ENCODE measurements around the gene FGB.

The FGB gene

GRCh38 chr4:154549894-154550790 lies 12.7 kb upstream of the FGB start, which contains the start of gene PLRG1:
PLRG1 (minus strand) TSS chr4:154550400; CDS start chr4:154550308, 92 bp downstream.
- ChIA-PET CTCF (interaction anchor here (0.5 to 6.8 kb wide), 10 partner anchors 9 to 1171 kb away, joined by 3 to 67 read pairs (median 4); partner anchors contain the start of gene FGB), POLR2A (interaction anchor here (0.6 to 2.6 kb wide), 39 partner anchors 9 to 825 kb away, joined by 3 to 13 read pairs (median 4); partner anchors contain the start of genes DCHS2, FGB and FGG)
- peak; percentile 94 for DNase-seq (ENCODE audit: extremely low spot score)
- TF ChIP-seq SP1 (IDR thresholded peaks at IDR 0.05) (no peak), FOXK2 (IDR thresholded peaks at IDR 0.05) (no peak), L3MBTL2 (conservative IDR thresholded peaks at IDR 0.05) (no peak), LEF1 (IDR thresholded peaks at IDR 0.05; ENCODE audit: borderline replicate concordance) (no peak), ZNF384 (IDR thresholded peaks at IDR 0.05) (no peak), ELF4 (IDR thresholded peaks at IDR 0.05) (no peak)

DNA sequence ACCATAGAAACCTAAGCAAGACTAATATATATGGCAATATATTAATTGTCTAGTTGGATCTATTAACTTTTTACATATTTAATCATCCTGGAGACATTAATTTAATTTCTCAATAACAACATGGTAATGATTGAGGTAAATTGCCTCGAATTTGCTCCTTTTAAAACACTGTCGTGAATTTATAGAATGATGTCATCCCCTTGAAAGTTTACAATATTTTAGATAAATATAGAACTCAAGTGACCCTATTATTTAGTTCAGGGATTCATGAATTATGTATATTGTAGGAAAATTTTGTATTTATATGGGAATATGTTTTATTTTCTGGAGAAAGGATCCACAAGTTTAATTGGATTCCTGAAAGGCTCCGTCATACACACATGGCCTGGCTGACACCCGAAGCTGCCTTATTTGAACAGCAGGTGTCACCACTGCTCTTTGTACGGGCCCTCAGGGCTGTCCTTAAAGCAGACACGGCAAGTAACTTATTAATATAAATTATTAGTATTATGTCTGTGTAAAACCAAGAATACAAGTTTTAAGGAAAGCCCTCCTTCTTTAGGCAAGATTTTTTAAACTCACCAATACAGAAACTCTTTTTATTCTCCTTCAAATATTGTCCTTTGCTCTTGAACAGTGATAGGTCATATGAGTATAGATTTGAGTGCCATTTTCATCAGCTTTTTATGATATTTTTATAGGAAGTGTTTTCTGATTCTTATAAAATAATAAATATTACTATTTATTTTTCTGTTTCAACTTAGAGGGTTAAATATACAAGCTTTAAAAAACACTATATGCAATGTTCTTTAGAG lies 10.7 kb upstream of the FGB start:
- DNase-seq (ENCODE audit: extremely low spot score): peak; percentile 62
- TF ChIP-seq L3MBTL2 (conservative IDR thresholded peaks at IDR 0.05): 0 out of 2 replicates have a peak, but pooled peaks have one; percentile 16
- TF ChIP-seq SUZ12 (IDR thresholded peaks at IDR 0.05): no peak
- ChIA-PET POLR2A (interaction anchor here (0.9 to 2.0 kb wide), 2 partner anchors 42 to 135 kb away, joined by 3 to 6 read pairs; no protein-coding TSS in a partner anchor), CTCF (interaction anchor here (0.5 to 6.8 kb wide), 10 partner anchors 7 to 816 kb away, joined by 3 to 67 read pairs (median 3); no protein-coding TSS in a partner anchor)

- ChIA-PET CTCF (interaction anchor here (0.6 to 2.4 kb wide), 15 partner anchors 8 to 88 kb away, joined by 3 to 33 read pairs (median 5); partner anchors contain the start of genes FGG and PLRG1), POLR2A (interaction anchor here (0.9 to 1.3 kb wide), 2 partner anchors 9 to 66 kb away, joined by 3 to 7 read pairs; partner anchors contain the start of gene PLRG1)
- DNase-seq (ENCODE audit: extremely low spot score): no peak
- TF ChIP-seq TARDBP (IDR thresholded peaks at IDR 0.05) (no peak), ELF4 (IDR thresholded peaks at IDR 0.05) (no peak), BHLHE40 (IDR thresholded peaks at IDR 0.05; ENCODE audit: borderline replicate concordance) (no peak), PKNOX1 (IDR thresholded peaks at IDR 0.05) (no peak), HDGF (IDR thresholded peaks at IDR 0.05; ENCODE audit: borderline replicate concordance) (no peak), LEF1 (IDR thresholded peaks at IDR 0.05; ENCODE audit: borderline replicate concordance) (no peak), FOXK2 (IDR thresholded peaks at IDR 0.05) (no peak), FOXM1 (IDR thresholded peaks at IDR 0.05; ENCODE audit: borderline replicate concordance) (no peak), CTBP1 (IDR thresholded peaks at IDR 0.05; ENCODE audit: borderline replicate concordance) (no peak), NFRKB (IDR thresholded peaks at IDR 0.05) (no peak), FOXA1 (IDR thresholded peaks at IDR 0.05) (no peak), ZNF384 (IDR thresholded peaks at IDR 0.05) (no peak), ARNT (IDR thresholded peaks at IDR 0.05) (no peak), L3MBTL2 (conservative IDR thresholded peaks at IDR 0.05) (no peak), SUZ12 (IDR thresholded peaks at IDR 0.05) (no peak), SP1 (IDR thresholded peaks at IDR 0.05) (no peak)
Observed at GRCh38 chr4:154559141-154559493, 3.7 kb upstream of the FGB start.

DNA sequence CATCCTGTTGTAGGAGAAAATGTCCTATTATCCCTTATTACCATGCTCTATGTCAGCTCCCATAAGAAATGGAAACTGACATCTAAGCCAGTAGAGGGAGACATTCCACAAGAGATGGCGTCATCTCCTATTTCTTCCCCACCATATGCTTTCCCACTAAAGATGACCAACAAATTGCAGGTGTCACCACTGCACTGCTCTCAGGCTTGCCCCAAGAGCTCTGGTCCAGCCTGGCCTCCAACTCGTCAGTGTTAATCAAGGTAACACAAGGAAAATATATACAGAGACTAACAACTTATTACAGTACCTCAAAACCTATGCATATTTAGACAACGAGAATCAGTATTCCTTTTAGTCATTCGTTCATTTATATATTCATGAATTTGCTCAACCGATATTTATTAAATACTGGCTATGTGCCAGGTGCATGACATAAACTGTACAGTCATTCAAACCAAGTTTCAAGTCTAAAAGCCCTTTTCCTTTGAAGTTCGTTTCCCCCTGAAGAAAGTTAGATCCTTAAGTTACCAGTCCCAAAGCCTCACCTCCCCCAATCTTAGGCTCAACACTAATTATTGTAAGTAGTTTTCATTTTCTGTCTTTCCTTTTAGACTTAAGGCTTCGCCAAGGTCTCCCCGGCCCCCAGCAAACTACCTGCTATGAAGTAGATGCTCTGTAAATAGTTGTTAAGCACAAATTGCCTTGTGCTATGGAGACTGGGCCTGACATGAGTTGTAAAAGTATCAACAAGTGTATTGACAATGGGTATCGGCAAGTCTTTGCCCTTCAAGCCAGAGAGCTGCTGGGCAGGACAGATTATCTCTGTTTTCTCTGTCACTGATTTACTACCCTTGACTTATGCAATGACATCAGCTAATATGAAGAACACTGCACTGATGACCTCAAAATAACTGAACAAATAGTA lies 3.1 kb upstream of the FGB start:
- ChIA-PET CTCF (interaction anchor here (0.6 to 2.4 kb wide), 15 partner anchors 8 to 88 kb away, joined by 3 to 33 read pairs (median 5); partner anchors contain the start of genes FGG and PLRG1), POLR2A (interaction anchor here (0.9 to 1.3 kb wide), 2 partner anchors 10 to 65 kb away, joined by 3 to 7 read pairs; partner anchors contain the start of gene PLRG1)
- no peak for TF ChIP-seq FOXM1 (IDR thresholded peaks at IDR 0.05; ENCODE audit: borderline replicate concordance)
- TF ChIP-seq TARDBP (IDR thresholded peaks at IDR 0.05): no peak
- no peak for TF ChIP-seq ARNT (IDR thresholded peaks at IDR 0.05)
- no peak for TF ChIP-seq NFRKB (IDR thresholded peaks at IDR 0.05)
- TF ChIP-seq FOXA1 (IDR thresholded peaks at IDR 0.05): no peak
- TF ChIP-seq ZNF384 (IDR thresholded peaks at IDR 0.05): no peak
- TF ChIP-seq ELF4 (IDR thresholded peaks at IDR 0.05): no peak
- DNase-seq (ENCODE audit: extremely low spot score): peak; percentile 39

DNA sequence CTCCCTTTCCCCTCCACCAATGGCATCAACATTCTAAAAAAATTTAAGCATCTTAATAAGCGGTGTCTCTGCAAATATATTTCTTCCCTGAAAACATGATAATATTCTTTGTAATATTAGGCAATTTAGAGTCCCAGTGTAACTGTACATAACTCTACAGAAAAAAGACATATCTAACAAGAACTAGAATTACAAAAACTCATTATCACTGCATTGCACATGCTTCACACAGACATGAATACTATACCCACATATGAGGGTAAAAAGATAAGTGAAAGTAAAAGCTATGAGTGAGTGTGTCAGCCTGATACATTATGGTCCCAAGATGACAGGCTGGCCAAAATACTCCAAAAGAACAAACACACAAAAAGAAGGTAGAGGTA lies 2.4 kb upstream of the FGB start:
- no peak for DNase-seq (ENCODE audit: extremely low spot score)
- POLR2A ChIA-PET: no interaction called here
- TF ChIP-seq NFRKB (IDR thresholded peaks at IDR 0.05) (no peak), SP1 (IDR thresholded peaks at IDR 0.05) (no peak), ZNF384 (IDR thresholded peaks at IDR 0.05) (no peak), HDGF (IDR thresholded peaks at IDR 0.05; ENCODE audit: borderline replicate concordance) (no peak), BHLHE40 (IDR thresholded peaks at IDR 0.05; ENCODE audit: borderline replicate concordance) (no peak), FOXM1 (IDR thresholded peaks at IDR 0.05; ENCODE audit: borderline replicate concordance) (no peak), ELF4 (IDR thresholded peaks at IDR 0.05) (no peak), CTBP1 (IDR thresholded peaks at IDR 0.05; ENCODE audit: borderline replicate concordance) (no peak), L3MBTL2 (conservative IDR thresholded peaks at IDR 0.05) (no peak), FOXK2 (IDR thresholded peaks at IDR 0.05) (no peak), PKNOX1 (IDR thresholded peaks at IDR 0.05) (no peak), TARDBP (IDR thresholded peaks at IDR 0.05) (no peak), SUZ12 (IDR thresholded peaks at IDR 0.05) (no peak), LEF1 (IDR thresholded peaks at IDR 0.05; ENCODE audit: borderline replicate concordance) (no peak), FOXA1 (IDR thresholded peaks at IDR 0.05) (no peak), ARNT (IDR thresholded peaks at IDR 0.05) (no peak)
- CTCF ChIA-PET: no interaction called here
